ENCODE data around the gene KIAA0513. TPM values are rescaled to one million over a fixed set of nuclear protein-coding genes. Genes with fewer than 3 reads are reported as not detected.

KIAA0513 gene
- total RNA-seq, 1 experiment from 2014 or later, result 12.4 TPM

- Mint-ChIP-seq H3K4me1 (ENCODE audit: low read depth, unreplicated experiment) (no peaks in the 10 kb centered on the region), H3K27ac (ENCODE audit: unreplicated experiment) (no peak overlapping the region), H3K36me3 (ENCODE audit: insufficient read depth, unreplicated experiment) (no peaks in the 10 kb centered on the region), H3K9me3 (ENCODE audit: low read depth, unreplicated experiment) (no peaks in the 10 kb centered on the region), H3K27me3 (ENCODE audit: unreplicated experiment) (peaks cover 14% of the 10 kb centered on the region), H3K4me3 (ENCODE audit: low read depth, unreplicated experiment) (no peak overlapping the region)
- no TSS peak for BruUV-seq (replicated peaks)
- TF ChIP-seq, protein P1, sequence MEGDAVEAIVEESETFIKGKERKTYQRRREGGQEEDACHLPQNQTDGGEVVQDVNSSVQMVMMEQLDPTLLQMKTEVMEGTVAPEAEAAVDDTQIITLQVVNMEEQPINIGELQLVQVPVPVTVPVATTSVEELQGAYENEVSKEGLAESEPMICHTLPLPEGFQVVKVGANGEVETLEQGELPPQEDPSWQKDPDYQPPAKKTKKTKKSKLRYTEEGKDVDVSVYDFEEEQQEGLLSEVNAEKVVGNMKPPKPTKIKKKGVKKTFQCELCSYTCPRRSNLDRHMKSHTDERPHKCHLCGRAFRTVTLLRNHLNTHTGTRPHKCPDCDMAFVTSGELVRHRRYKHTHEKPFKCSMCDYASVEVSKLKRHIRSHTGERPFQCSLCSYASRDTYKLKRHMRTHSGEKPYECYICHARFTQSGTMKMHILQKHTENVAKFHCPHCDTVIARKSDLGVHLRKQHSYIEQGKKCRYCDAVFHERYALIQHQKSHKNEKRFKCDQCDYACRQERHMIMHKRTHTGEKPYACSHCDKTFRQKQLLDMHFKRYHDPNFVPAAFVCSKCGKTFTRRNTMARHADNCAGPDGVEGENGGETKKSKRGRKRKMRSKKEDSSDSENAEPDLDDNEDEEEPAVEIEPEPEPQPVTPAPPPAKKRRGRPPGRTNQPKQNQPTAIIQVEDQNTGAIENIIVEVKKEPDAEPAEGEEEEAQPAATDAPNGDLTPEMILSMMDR (IDR thresholded peaks at IDR 0.05; ENCODE audit: unreplicated experiment), result no peak
- CTCF ChIA-PET, result no interaction called here
- DNase-seq, result no peak
- intact Hi-C loops (cut with micrococcal nuclease; ENCODE audit: unreplicated experiment), result no loop called here
Observed at GRCh38 chr16:85045641-85046471, 18.3 kb downstream of the KIAA0513 start.

DNA sequence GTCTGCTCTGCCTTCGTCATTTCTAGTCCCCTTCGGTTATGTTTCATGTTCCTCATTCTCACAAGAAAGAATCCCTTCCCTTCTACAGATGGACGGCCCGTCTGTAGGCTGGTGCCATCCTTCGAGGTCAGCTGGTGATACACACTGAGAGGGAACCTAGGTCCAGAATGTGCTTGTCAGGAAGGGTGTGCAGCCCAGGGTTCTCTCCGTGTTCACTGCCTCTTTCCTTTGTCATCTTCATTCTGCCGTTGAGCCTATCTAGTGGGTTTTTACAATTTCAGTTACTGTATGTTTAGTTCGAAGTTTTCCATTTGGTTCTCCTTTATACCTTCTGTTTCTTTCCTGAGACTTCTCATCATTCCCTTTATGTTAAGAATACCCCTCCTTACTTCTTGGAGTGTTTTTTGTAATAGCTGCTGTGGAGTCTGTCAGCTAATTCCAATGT is 18.9 kb downstream of the KIAA0513 start:
- Mint-ChIP-seq H3K4me1 (ENCODE audit: low read depth, unreplicated experiment) (no peaks in the 10 kb centered on the region), H3K9me3 (ENCODE audit: low read depth, unreplicated experiment) (no peaks in the 10 kb centered on the region), H3K36me3 (ENCODE audit: insufficient read depth, unreplicated experiment) (no peaks in the 10 kb centered on the region), H3K4me3 (ENCODE audit: low read depth, unreplicated experiment) (no peak overlapping the region), H3K27ac (ENCODE audit: unreplicated experiment) (no peak overlapping the region), H3K27me3 (ENCODE audit: unreplicated experiment) (peaks cover 14% of the 10 kb centered on the region)
- DNase-seq, result no peak
- CTCF ChIA-PET, result interaction anchor here (1.5 kb wide), 1 partner anchor 16 kb away, joined by 3 read pairs; no protein-coding TSS in a partner anchor
- no TSS peak for BruUV-seq (replicated peaks)
- intact Hi-C loops (cut with micrococcal nuclease; ENCODE audit: unreplicated experiment), result no loop called here
- TF ChIP-seq, protein P1 (IDR thresholded peaks at IDR 0.05; ENCODE audit: unreplicated experiment), result no peak

GRCh38 chr16:85046931-85047866 is 19.6 kb downstream of the KIAA0513 start:
- H3K4me3 Mint-ChIP-seq (ENCODE audit: low read depth, unreplicated experiment), result no peak overlapping the region
- DNase-seq, result no peak
- no peak overlapping the region for H3K27ac Mint-ChIP-seq (ENCODE audit: unreplicated experiment)
- intact Hi-C loops (cut with micrococcal nuclease; ENCODE audit: unreplicated experiment), result no loop called here
- TF ChIP-seq, protein P1 (IDR thresholded peaks at IDR 0.05; ENCODE audit: unreplicated experiment), result no peak
- H3K4me1 Mint-ChIP-seq (ENCODE audit: low read depth, unreplicated experiment), result no peaks in the 10 kb centered on the region
- H3K36me3 Mint-ChIP-seq (ENCODE audit: insufficient read depth, unreplicated experiment), result no peaks in the 10 kb centered on the region
- H3K27me3 Mint-ChIP-seq (ENCODE audit: unreplicated experiment), result peaks cover 14% of the 10 kb centered on the region
- CTCF ChIA-PET, result interaction anchor here (0.6 to 1.5 kb wide), 5 partner anchors 15 to 526 kb away, joined by 3 to 4 read pairs (median 3); no protein-coding TSS in a partner anchor
- no peaks in the 10 kb centered on the region for H3K9me3 Mint-ChIP-seq (ENCODE audit: low read depth, unreplicated experiment)
- BruUV-seq (replicated peaks), result no TSS peak

DNA sequence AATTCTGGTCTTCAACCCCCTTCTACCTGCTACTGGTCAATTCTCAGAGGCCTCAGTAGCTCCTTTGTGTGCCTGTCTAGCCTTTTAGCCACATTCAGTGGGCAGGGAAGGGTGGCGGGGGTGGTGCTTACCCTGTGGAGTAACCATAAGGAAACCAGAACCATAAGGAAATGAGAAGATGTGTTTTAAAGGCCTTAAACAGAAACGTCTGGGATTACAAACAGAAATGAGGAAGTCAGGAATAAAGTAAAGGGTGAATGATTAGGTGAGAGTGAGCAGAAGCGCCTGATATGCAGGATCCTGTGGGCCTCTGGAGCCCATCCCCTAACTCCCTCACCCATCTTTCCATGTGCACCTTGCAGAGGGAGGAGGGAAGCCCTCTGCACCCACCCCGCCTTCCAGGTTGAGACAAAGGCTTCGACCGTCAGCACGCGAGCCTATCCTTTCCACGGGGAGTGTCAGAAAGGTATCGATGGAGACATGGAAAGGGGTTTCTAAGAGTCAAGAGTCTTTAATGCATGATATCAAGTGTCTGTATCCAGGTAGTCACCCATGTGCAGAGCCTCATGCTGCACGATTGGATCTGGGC is 20.4 kb downstream of the KIAA0513 start:
- Mint-ChIP-seq H3K27me3 (ENCODE audit: unreplicated experiment) (peaks cover 14% of the 10 kb centered on the region), H3K4me3 (ENCODE audit: low read depth, unreplicated experiment) (no peak overlapping the region), H3K27ac (ENCODE audit: unreplicated experiment) (no peak overlapping the region), H3K4me1 (ENCODE audit: low read depth, unreplicated experiment) (no peaks in the 10 kb centered on the region), H3K36me3 (ENCODE audit: insufficient read depth, unreplicated experiment) (no peaks in the 10 kb centered on the region), H3K9me3 (ENCODE audit: low read depth, unreplicated experiment) (no peaks in the 10 kb centered on the region)
- intact Hi-C loops (cut with micrococcal nuclease; ENCODE audit: unreplicated experiment), result no loop called here
- DNase-seq, result no peak
- CTCF ChIA-PET, result interaction anchor here (0.6 to 1.5 kb wide), 4 partner anchors 10 to 320 kb away, joined by 3 to 7 read pairs (median 3); no protein-coding TSS in a partner anchor
- no TSS peak for BruUV-seq (replicated peaks)
- TF ChIP-seq, protein P1 (IDR thresholded peaks at IDR 0.05; ENCODE audit: unreplicated experiment), result no peak

Measured in Calu3 (cell line).